ENCODE results near the gene RPL4. TPM values are rescaled to one million over a fixed set of nuclear protein-coding genes. Genes with fewer than 3 reads are reported as not detected.
"Not testable (repeated sequence)": the region's sequence is repeated elsewhere in the genome, so short reads cannot be mapped to it uniquely, and the experiment has no call there.

RPL4 gene
- polyA plus RNA-seq, 1 donor from 2014 or later: 3,693 TPM

- Histone ChIP-seq H3K36me3 (ENCODE audit: insufficient read depth, low read length) (no peaks in the 10 kb centered on the region), H4K20me1 (ENCODE audit: insufficient read depth) (no peaks in the 10 kb centered on the region), H2AFZ (ENCODE audit: low read depth, low read length) (no peak overlapping the region), H3K27ac (ENCODE audit: low read length) (no peak overlapping the region), H3K79me2 (replicated peaks; ENCODE audit: insufficient read depth, low read length) (no peaks in the 10 kb centered on the region), H3K9me2 (ENCODE audit: insufficient read depth, low read length) (no peaks in the 10 kb centered on the region), H3K9ac (ENCODE audit: low read length) (no peak overlapping the region), H3K27me3 (ENCODE audit: insufficient read depth, low read depth, low read length) (no peaks in the 10 kb centered on the region), H3K9me3 (ENCODE audit: low read length) (no peaks in the 10 kb centered on the region), H3K4me2 (ENCODE audit: low read length) (no peak overlapping the region), H3K4me3 (ENCODE audit: low read length) (no peak overlapping the region), H3F3A (ENCODE audit: insufficient read depth, low read length, poor library complexity, severe bottlenecking) (no peaks in the 10 kb centered on the region)
- TF ChIP-seq POLR2AphosphoS5 (IDR thresholded peaks at IDR 0.05) (no peak), REST (IDR thresholded peaks at IDR 0.05; ENCODE audit: borderline replicate concordance) (no peak), RAD21 (conservative IDR thresholded peaks at IDR 0.05) (no peak), CTCF (IDR thresholded peaks at IDR 0.05; ENCODE audit: poor library complexity, severe bottlenecking) (no peak)
These were observed 42.0 kb downstream of the RPL4 start for GRCh38 chr15:66462627-66463026.

- H4K20me1 ChIP-seq (ENCODE audit: insufficient read depth): no peaks in the 10 kb centered on the region
- H3K9me3 ChIP-seq (ENCODE audit: low read length): no peaks in the 10 kb centered on the region
- H3K27ac ChIP-seq (ENCODE audit: low read length): no peak overlapping the region
- TF ChIP-seq EP300 (conservative IDR thresholded peaks at IDR 0.05; ENCODE audit: poor library complexity, severe bottlenecking) (no peak), MXI1 (conservative IDR thresholded peaks at IDR 0.05; ENCODE audit: poor library complexity, severe bottlenecking) (no peak), EZH2 (IDR thresholded peaks at IDR 0.05; ENCODE audit: borderline replicate concordance, insufficient read depth, low read length, poor library complexity, severe bottlenecking) (no peak), CTCF (IDR thresholded peaks at IDR 0.05; ENCODE audit: poor library complexity, severe bottlenecking) (no peak), SMC3 (conservative IDR thresholded peaks at IDR 0.05; ENCODE audit: poor library complexity) (no peak), RAD21 (conservative IDR thresholded peaks at IDR 0.05) (no peak), TAF1 (IDR thresholded peaks at IDR 0.05; ENCODE audit: low read depth) (no peak), REST (IDR thresholded peaks at IDR 0.05; ENCODE audit: borderline replicate concordance) (no peak), POLR2AphosphoS5 (IDR thresholded peaks at IDR 0.05) (no peak)
- H3K9ac ChIP-seq (ENCODE audit: low read length): no peak overlapping the region
- no peaks in the 10 kb centered on the region for H3K27me3 ChIP-seq (ENCODE audit: insufficient read depth, low read depth, low read length)
- no peaks in the 10 kb centered on the region for H3K9me2 ChIP-seq (ENCODE audit: insufficient read depth, low read length)
- no peak overlapping the region for H3K4me3 ChIP-seq (ENCODE audit: low read length)
- H3F3A ChIP-seq (ENCODE audit: insufficient read depth, low read length, poor library complexity, severe bottlenecking): no peaks in the 10 kb centered on the region
- no peaks in the 10 kb centered on the region for H3K79me2 ChIP-seq (replicated peaks; ENCODE audit: insufficient read depth, low read length)
- H2AFZ ChIP-seq (ENCODE audit: low read depth, low read length): no peak overlapping the region
- no peak overlapping the region for H3K4me2 ChIP-seq (ENCODE audit: low read length)
- no peaks in the 10 kb centered on the region for H3K36me3 ChIP-seq (ENCODE audit: insufficient read depth, low read length)
These were observed 42.7 kb downstream of the RPL4 start for GRCh38 chr15:66461917-66462316.

- H3K9me2 ChIP-seq (ENCODE audit: insufficient read depth, low read length); H2AFZ ChIP-seq (ENCODE audit: low read depth, low read length); H3F3A ChIP-seq (ENCODE audit: insufficient read depth, low read length, poor library complexity, severe bottlenecking); H3K27me3 ChIP-seq (ENCODE audit: insufficient read depth, low read depth, low read length); H3K79me2 ChIP-seq (replicated peaks; ENCODE audit: insufficient read depth, low read length); H3K9ac ChIP-seq (ENCODE audit: low read length); H3K4me3 ChIP-seq (ENCODE audit: low read length); H3K27ac ChIP-seq (ENCODE audit: low read length); H3K36me3 ChIP-seq (ENCODE audit: insufficient read depth, low read length); H3K9me3 ChIP-seq (ENCODE audit: low read length); H3K4me2 ChIP-seq (ENCODE audit: low read length); H4K20me1 ChIP-seq (ENCODE audit: insufficient read depth): not testable (repeated sequence)
These were observed 43.4 kb downstream of the RPL4 start for GRCh38 chr15:66461294-66461693.

Data from neural cell (in vitro differentiated cells).